HTR-8/SVneo (cell line): Measurements from ENCODE around the gene TIMM8A.
"Not testable (repeated sequence)": the region's sequence is repeated elsewhere in the genome, so short reads cannot be mapped to it uniquely, and the experiment has no call there.

Source experiments
- DNase-seq: peaks from one replicate; pipeline ENCODE4 v3.0.0; 2011; ENCODE audit warnings: low spot score, mixed read lengths; ENCODE audit not compliant: insufficient read length
- FAIRE-seq: peaks from 2 replicates; lab custom pipeline; 2011; peaks lifted over from hg19 to GRCh38; lab: Jason Lieb, UNC

Gene TIMM8A

DNA sequence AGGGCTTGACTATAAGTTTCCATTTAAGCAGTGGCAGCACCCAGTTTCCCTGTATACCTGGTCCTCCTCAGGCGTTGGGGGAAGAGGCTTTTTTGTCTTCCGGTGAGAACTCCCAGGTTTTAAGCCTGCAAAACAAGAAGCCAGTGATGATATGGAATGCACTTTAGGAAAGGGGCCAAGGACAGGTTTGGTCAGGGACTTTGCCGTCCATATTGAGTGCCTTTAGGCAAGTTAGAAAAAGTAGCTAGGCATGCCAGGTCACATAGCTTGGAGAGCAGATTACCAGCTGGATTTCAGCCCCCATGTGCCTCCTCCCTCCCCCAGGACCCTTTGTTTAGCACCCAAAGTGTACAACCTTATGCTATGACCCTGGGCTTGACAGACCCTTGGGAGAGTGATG, 13.6 kb upstream of the TIMM8A start:
- FAIRE-seq = no peak
- DNase-seq = no peak

DNA sequence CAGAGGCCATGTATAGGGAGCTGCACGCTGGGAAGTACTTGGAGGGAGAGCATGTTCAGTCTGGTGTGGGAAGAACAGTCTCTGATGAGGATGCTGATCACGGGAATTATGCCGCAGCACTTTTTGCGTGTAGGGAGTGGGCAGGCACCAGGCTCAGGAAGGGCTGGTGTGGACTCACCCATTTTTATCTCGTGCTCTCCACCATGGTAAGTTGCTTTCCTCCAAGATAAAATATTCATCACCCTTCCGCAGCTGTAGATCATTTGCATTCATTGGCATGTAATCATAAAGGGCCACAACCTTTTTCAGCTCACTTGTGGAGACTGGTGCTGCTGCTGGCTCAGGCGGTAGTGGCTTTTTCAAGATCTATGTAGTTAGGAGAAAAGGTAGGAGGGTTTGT, 11.8 kb upstream of the TIMM8A start:
- DNase-seq (no peak), FAIRE-seq (no peak)

DNA sequence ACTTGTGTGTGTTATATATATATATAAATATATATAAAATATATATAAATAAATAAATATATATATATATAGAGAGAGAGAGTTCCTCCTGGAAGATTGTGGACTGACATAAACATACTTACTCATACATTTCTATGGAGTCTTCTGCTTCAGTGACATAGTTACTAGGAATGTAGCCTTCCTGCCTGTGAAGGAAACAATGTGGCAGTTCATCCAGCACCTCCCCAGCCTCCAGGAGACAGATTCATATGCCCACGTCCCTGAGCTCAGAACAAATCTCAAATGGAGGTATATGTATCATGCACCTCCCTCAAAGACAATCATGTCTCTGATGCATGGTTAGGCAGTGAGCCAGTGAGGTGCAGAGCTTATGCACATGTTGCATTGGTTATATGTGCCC, 11.4 kb upstream of the TIMM8A start:
- no peak for DNase-seq
- FAIRE-seq = no peak

DNA sequence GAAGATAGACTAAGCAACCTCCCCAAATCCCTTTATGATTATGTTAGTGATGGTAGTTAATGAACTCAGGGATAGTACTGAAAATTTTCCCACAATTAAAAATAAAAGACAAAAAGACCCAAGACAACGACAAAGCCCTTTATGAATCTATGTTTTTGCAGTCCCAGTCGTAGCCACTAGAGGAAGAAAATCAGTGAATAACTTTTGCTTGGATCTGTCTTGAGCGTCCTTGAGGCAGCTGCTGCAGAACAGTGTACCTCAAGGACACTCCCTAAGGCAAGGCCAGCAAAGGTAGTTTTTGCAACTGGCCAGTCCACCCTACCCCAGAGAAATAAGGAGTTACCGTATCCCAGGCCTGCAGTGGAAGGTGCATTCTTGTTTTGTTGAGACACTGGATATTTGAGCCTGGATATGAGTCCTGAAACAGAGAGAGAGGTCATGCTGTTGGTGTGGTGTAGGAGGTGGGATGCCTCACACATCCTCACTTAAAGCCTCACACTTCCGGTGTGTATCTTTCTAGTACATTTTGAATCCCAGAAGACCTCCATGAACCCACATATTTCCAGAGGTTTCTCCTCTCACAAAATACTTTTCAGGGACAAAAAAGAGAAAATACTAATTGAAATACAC, 8.7 kb upstream of the TIMM8A start:
- FAIRE-seq (no peak), DNase-seq (no peak)

DNA sequence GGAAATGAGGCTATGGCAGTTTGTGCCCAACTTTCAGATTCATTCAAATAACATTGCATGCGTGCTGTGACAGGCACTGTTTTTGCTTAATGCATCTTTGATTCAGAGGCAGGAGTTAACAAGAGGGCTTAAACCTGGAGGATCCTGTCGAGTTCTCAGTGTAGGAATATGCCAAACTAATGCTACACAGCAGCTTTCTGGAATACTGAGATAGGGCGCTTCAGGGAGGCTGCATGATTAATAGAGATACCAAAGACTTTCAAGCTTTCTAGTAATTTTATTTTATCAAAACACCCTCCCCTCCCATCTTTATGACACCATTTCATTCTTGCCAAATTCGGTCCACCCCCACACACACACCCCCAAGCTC, 636 bp upstream of the TIMM8A start:
- DNase-seq (no peak), FAIRE-seq (no peak)

DNA sequence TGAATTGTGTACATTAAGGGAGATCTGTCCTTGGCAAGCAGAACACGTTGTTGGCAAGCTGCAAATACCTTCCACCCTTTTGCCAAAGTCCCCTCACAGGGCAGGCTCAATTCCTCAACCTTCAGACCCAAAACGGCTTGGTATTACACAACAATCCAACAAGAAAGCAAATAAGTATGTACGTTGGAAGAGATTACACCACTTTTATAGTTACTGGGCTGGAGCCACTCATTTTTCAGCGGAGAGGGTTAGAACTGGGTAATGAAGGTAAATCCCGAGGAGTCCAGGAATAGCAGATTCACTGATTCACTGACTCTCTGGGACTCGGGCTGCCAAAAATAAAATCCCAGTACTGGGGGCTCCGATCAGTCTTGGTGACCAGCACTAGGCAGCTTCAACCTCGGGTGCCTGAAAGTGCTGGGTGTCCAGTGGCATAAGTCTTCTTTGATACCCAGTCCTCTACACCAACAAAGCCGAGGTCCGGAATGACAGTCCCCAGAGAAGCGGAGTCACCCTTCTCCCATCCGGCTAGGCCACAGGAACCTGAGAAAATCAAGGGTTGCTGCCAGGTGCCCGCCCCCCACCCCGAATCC, 587 bp downstream of the TIMM8A start:
- FAIRE-seq (no peak), DNase-seq (no peak)

DNA sequence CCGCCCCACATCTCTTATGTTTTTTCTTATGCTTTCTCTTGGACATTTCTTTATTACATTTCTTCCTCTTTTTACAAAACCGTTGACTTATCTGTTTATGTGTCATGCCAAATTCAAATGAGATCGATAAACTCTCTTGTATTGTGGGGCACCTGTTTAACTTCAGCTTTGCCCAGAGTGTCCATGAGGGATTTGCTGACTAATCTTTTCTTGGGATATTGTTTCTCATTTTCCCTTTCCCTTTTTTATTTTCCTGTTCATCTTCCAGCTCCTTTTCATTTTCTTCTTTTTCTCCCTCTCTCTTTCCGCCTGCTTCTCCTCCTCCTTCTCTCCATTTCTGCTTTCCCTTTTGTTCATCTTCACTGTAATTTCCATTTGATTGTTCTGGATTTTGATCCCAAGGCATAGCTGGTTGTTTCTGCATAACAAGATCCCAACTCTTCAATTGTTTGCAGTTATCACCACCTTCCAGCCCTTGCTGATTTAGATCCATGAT, 10.7 kb downstream of the TIMM8A start:
- no peak for FAIRE-seq
- no peak for DNase-seq

DNA sequence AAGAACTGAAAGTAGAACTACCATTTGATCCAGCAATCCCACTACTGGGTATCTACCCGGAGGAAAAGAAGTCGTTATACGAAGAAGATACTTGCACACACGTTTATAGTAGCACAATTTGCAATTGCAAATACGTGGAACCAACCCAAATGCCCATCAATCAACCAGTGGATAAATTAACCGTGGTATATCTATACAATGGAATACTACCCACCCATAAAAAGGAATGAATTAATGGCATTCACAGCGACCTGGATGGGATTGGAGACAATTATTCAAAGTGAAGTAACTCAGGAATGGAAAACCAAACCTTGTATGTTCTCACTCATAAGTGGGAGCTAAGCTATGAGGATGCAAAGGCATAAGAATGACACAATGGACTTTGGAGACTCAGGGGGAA, 14.2 kb downstream of the TIMM8A start:
- FAIRE-seq = not testable (repeated sequence)

DNA sequence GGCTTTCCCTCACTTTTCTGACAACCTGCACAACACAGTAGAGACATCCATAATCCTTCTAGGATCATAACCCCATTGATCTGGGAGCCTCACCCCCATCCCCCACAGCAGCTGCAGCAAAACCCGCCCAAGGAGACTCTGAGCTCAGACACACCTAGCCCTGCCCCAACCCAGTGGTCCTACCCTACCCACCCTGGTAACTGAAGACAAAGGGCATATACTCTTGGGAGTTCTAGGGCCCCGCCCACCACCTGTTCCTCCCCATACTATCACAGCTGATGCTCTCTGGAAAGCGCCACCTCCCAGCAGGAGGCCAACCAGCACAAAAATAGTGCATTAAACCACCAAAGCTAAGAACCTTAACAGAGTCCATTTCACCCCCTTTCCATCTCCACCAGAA, 21.9 kb downstream of the TIMM8A start:
- DNase-seq, FAIRE-seq: not testable (repeated sequence)

More for the DNA sequence above, 14.2 kb downstream of the TIMM8A start:
- DNase-seq = not testable (repeated sequence)

DNA sequence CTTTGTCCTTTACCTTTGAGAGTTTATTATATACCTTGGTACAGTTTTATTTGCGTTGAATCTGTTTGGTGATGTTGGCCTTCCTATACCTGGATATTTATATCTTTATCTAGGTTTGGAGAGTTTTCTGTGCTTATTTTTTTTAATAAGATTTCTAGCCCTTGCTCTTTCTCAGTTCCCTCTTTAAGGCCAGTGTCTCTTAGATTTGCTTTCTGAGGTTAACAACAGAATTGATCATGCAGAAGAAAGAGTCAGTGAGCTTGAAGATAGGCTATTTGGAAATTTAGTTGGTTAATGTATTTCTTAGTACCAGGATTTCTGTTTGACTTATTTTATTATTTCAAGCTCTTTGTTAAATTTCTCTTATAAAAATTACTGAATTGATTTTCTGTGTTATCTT, 44.8 kb downstream of the TIMM8A start:
- FAIRE-seq (no peak), DNase-seq (no peak)
